Measurements from ENCODE around the gene LRMDA. TPM values are rescaled to one million over a fixed set of nuclear protein-coding genes. Genes with fewer than 3 reads are reported as not detected.

LRMDA gene
- total RNA-seq, 1 experiment from 2014 or later = 1.2 TPM

DNA sequence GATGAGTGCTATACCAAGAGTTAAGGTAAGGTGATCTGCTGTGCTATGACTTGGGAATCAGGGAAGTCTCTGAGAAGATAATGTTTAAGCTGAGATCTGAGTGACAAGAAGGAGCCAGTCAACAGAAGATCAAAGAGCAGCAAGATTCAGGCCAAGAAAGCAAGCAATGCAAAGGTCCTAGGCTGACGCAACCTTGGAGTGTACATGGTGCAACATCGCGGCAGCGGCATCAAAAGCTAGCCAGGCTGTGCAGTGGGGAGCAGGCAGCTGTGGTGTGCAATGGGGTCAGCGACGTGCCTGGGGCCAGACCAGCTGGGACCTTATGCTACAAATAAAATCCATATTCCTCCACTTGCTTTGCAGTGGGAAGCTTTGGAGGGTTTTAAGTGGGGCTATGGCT is 324.1 kb downstream of the LRMDA start:
- no peak for ATAC-seq
- Histone ChIP-seq H2AFZ (ENCODE audit: low read length) (no peak overlapping the region), H3K4me3 (ENCODE audit: low read length) (no peak overlapping the region), H3K4me2 (ENCODE audit: low read length) (no peak overlapping the region), H3K27ac (ENCODE audit: low read length) (no peak overlapping the region), H3K9me3 (ENCODE audit: low read length) (no peaks in the 10 kb centered on the region), H3K9ac (ENCODE audit: low read length) (no peak overlapping the region), H4K20me1 (ENCODE audit: low read length) (no peaks in the 10 kb centered on the region), H3K9me2 (replicated peaks; ENCODE audit: low read length) (no peaks in the 10 kb centered on the region), H3F3A (ENCODE audit: low read length, unreplicated experiment) (no peaks in the 10 kb centered on the region), H3K4me1 (ENCODE audit: insufficient read depth, low read length) (no peaks in the 10 kb centered on the region), H3K27me3 (ENCODE audit: low read length) (peaks cover 58% of the 10 kb centered on the region), H3K79me2 (ENCODE audit: low read length) (no peaks in the 10 kb centered on the region), H3K36me3 (ENCODE audit: low read depth, low read length) (no peaks in the 10 kb centered on the region)
- ChIA-PET CTCF (no interaction called here), POLR2A (ENCODE audit: unreplicated experiment) (interaction anchor here (0.5 kb wide), 1 partner anchor 582 kb away, joined by 11 read pairs; no protein-coding TSS in a partner anchor)
- TF ChIP-seq, protein P1, sequence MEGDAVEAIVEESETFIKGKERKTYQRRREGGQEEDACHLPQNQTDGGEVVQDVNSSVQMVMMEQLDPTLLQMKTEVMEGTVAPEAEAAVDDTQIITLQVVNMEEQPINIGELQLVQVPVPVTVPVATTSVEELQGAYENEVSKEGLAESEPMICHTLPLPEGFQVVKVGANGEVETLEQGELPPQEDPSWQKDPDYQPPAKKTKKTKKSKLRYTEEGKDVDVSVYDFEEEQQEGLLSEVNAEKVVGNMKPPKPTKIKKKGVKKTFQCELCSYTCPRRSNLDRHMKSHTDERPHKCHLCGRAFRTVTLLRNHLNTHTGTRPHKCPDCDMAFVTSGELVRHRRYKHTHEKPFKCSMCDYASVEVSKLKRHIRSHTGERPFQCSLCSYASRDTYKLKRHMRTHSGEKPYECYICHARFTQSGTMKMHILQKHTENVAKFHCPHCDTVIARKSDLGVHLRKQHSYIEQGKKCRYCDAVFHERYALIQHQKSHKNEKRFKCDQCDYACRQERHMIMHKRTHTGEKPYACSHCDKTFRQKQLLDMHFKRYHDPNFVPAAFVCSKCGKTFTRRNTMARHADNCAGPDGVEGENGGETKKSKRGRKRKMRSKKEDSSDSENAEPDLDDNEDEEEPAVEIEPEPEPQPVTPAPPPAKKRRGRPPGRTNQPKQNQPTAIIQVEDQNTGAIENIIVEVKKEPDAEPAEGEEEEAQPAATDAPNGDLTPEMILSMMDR (conservative IDR thresholded peaks at IDR 0.05; ENCODE audit: low read depth, low read length) = no peak
- TF ChIP-seq EZH2 (IDR thresholded peaks at IDR 0.05; ENCODE audit: low read length, unreplicated experiment) (no peak), EZH2phosphoT487 (IDR thresholded peaks at IDR 0.05; ENCODE audit: borderline replicate concordance, low read length) (no peak)
- DNase-seq = no peak
- BruUV-seq (replicated peaks) = no TSS peak
- intact Hi-C loops (cut with micrococcal nuclease) = no loop called here

DNA sequence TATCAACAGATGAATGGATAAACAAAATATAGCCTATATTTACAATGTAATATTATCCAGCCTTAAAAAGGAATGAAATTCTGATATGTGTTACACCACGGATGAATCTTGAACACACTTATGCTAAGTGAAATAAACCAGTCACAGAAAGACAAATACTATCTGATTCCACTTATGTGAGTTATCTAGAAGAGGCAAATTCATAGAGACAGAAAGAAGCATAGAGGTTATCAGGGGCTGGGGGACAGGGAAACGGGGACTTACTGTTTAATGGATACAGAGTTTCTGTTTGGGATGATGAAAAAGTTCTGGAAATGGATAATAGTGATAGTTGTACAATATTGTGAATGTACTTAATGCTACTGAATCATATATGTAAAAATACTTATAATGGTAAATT is 329.9 kb downstream of the LRMDA start:
- H3K9me3 ChIP-seq (ENCODE audit: low read length) = no peaks in the 10 kb centered on the region
- DNase-seq = no peak
- BruUV-seq (replicated peaks) = no TSS peak
- H2AFZ ChIP-seq (ENCODE audit: low read length) = no peak overlapping the region
- H3F3A ChIP-seq (ENCODE audit: low read length, unreplicated experiment) = no peaks in the 10 kb centered on the region
- no peaks in the 10 kb centered on the region for H3K36me3 ChIP-seq (ENCODE audit: low read depth, low read length)
- TF ChIP-seq, protein P1 (conservative IDR thresholded peaks at IDR 0.05; ENCODE audit: low read depth, low read length) = no peak
- TF ChIP-seq EZH2 (IDR thresholded peaks at IDR 0.05; ENCODE audit: low read length, unreplicated experiment) (no peak), EZH2phosphoT487 (IDR thresholded peaks at IDR 0.05; ENCODE audit: borderline replicate concordance, low read length) (no peak)
- intact Hi-C loops (cut with micrococcal nuclease) = no loop called here
- CTCF ChIA-PET = no interaction called here
- no peaks in the 10 kb centered on the region for H4K20me1 ChIP-seq (ENCODE audit: low read length)
- H3K79me2 ChIP-seq (ENCODE audit: low read length) = no peaks in the 10 kb centered on the region
- H3K9ac ChIP-seq (ENCODE audit: low read length) = no peak overlapping the region
- peaks cover 33% of the 10 kb centered on the region for H3K27me3 ChIP-seq (ENCODE audit: low read length)
- H3K27ac ChIP-seq (ENCODE audit: low read length) = no peak overlapping the region
- peaks cover 13% of the 10 kb centered on the region for H3K4me1 ChIP-seq (ENCODE audit: insufficient read depth, low read length)
- no peak overlapping the region for H3K4me3 ChIP-seq (ENCODE audit: low read length)
- no peak overlapping the region for H3K4me2 ChIP-seq (ENCODE audit: low read length)
- no peaks in the 10 kb centered on the region for H3K9me2 ChIP-seq (replicated peaks; ENCODE audit: low read length)
- no peak for ATAC-seq
- POLR2A ChIA-PET (ENCODE audit: unreplicated experiment) = no interaction called here

DNA sequence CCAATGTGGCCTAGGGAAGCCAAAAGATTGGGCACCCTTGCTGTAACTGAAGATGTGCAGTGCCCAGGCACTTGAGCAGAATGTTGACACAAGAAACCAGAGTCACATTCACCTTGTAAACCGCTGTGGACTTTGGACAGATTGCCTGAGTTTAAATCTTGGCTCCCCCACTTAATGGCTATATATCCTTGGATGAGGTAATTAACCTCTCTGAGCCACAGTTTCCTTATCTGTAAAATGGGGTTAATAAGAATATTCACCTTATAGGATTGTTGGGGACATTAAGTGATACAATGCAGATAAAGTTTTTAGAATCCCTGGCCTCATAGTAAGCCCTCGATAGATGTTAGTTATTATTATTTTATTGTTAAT is 331.0 kb downstream of the LRMDA start:
- DNase-seq (peak; percentile 41), ATAC-seq (no peak)
- peaks cover 13% of the 10 kb centered on the region for H3K4me1 ChIP-seq (ENCODE audit: insufficient read depth, low read length)
- BruUV-seq (replicated peaks) = no TSS peak
- no peak overlapping the region for H2AFZ ChIP-seq (ENCODE audit: low read length)
- no peak overlapping the region for H3K4me2 ChIP-seq (ENCODE audit: low read length)
- H4K20me1 ChIP-seq (ENCODE audit: low read length) = no peaks in the 10 kb centered on the region
- H3K27ac ChIP-seq (ENCODE audit: low read length) = no peak overlapping the region
- POLR2A ChIA-PET (ENCODE audit: unreplicated experiment) = no interaction called here
- no peaks in the 10 kb centered on the region for H3K9me3 ChIP-seq (ENCODE audit: low read length)
- no peak overlapping the region for H3K4me3 ChIP-seq (ENCODE audit: low read length)
- H3K79me2 ChIP-seq (ENCODE audit: low read length) = no peaks in the 10 kb centered on the region
- CTCF ChIA-PET = no interaction called here
- H3K9ac ChIP-seq (ENCODE audit: low read length) = no peak overlapping the region
- H3K36me3 ChIP-seq (ENCODE audit: low read depth, low read length) = no peaks in the 10 kb centered on the region
- TF ChIP-seq EZH2 (IDR thresholded peaks at IDR 0.05; ENCODE audit: low read length, unreplicated experiment) (no peak), EZH2phosphoT487 (IDR thresholded peaks at IDR 0.05; ENCODE audit: borderline replicate concordance, low read length) (no peak)
- TF ChIP-seq, protein P1 (conservative IDR thresholded peaks at IDR 0.05; ENCODE audit: low read depth, low read length) = no peak
- H3K9me2 ChIP-seq (replicated peaks; ENCODE audit: low read length) = no peaks in the 10 kb centered on the region
- no peaks in the 10 kb centered on the region for H3F3A ChIP-seq (ENCODE audit: low read length, unreplicated experiment)
- peaks cover 24% of the 10 kb centered on the region; the same call in 1 of the 2 replicates for H3K27me3 ChIP-seq (ENCODE audit: low read length)
- intact Hi-C loops (cut with micrococcal nuclease) = no loop called here
